ENCODE measurements around the gene HECTD1.

- TF ChIP-seq CTCF (IDR thresholded peaks at IDR 0.05) (no peak), POLR2AphosphoS5 (IDR thresholded peaks at IDR 0.05) (no peak), POLR2A (IDR thresholded peaks at IDR 0.05) (no peak), EP300 (IDR thresholded peaks at IDR 0.05) (no peak)
Measured at GRCh38 chr14:31070431-31070830, 137.2 kb downstream of the HECTD1 start.

Measured in stomach (tissue), 4 donors.